Stimulated activated CD8-positive, alpha-beta memory T cell treated with anti-CD3 and anti-CD28 coated beads, Interleukin-12 subunit alpha, Interleukin-12 subunit beta, amount 100 ng/mL, for 24 hours (primary cell): ENCODE data around the gene MYL7.

Experiments used
- DNase-seq: peaks from one replicate; pipeline ENCODE4 v3.0.0-alpha.2; 2020; ENCODE audit errors: extremely low read depth

Gene MYL7

GRCh38 chr7:44150466-44150832, 9.3 kb upstream of the MYL7 start:
- DNase-seq, result no peak

GRCh38 chr7:44149571-44150465, 8.7 kb upstream of the MYL7 start:
- no peak for DNase-seq

- no peak for DNase-seq
These were observed 7.9 kb upstream of the MYL7 start for GRCh38 chr7:44148961-44149536.

- no peak for DNase-seq
These were observed 7.0 kb upstream of the MYL7 start for GRCh38 chr7:44148166-44148565.

- no peak for DNase-seq
These were observed 6.2 kb upstream of the MYL7 start for GRCh38 chr7:44147026-44147991.

- DNase-seq, result peak; percentile 17
These were observed 5.1 kb upstream of the MYL7 start for GRCh38 chr7:44145969-44146911.

- peak; percentile 22 for DNase-seq
These were observed 4.4 kb upstream of the MYL7 start for GRCh38 chr7:44145479-44145968.

GRCh38 chr7:44144968-44145478, 3.9 kb upstream of the MYL7 start:
- no peak for DNase-seq

GRCh38 chr7:44144426-44144967, 3.4 kb upstream of the MYL7 start:
- DNase-seq, result no peak

- no peak for DNase-seq
These were observed 2.6 kb upstream of the MYL7 start for GRCh38 chr7:44143646-44144250.

- no peak for DNase-seq
These were observed 896 bp upstream of the MYL7 start for GRCh38 chr7:44142028-44142427.

- no peak for DNase-seq
These were observed 791 bp downstream of the MYL7 start for GRCh38 chr7:44140341-44140740.

- DNase-seq, result no peak
These were observed 1.7 kb downstream of the MYL7 start for GRCh38 chr7:44139311-44140010.

GRCh38 chr7:44138698-44139097, 2.4 kb downstream of the MYL7 start:
- DNase-seq, result no peak

- no peak for DNase-seq
These were observed 4.4 kb downstream of the MYL7 start for GRCh38 chr7:44136731-44137130.

- no peak for DNase-seq
These were observed 6.0 kb downstream of the MYL7 start for GRCh38 chr7:44134943-44135628.

GRCh38 chr7:44133295-44133694, 7.8 kb downstream of the MYL7 start:
- no peak for DNase-seq

- no peak for DNase-seq
These were observed 9.1 kb downstream of the MYL7 start for GRCh38 chr7:44132039-44132438.
